Aorta (tissue), 5 donors: ENCODE results near the gene ADAMTS12. TPM values are rescaled to one million over a fixed set of nuclear protein-coding genes. Genes with fewer than 3 reads are reported as not detected.

Experiments used
- ATAC-seq: fragments of 200-7000 bp; cut with Tn5 transposase; one replicate; pipeline ENCODE4 v1.9.1; 2022; ENCODE audit warnings: moderate library complexity; ENCODE audit not compliant: low FRiP score
- DNase-seq, 2 donors: peaks; one replicate each; pipeline ENCODE4 v3.0.0-alpha.2; 2020
- H3K27ac ChIP-seq, 2 donors: one replicate each; pipeline ENCODE4 v1.5.1; 2013; ENCODE audit warnings: low read length in 2 of 2, mild to moderate bottlenecking in 2 of 2, moderate library complexity in 2 of 2, control low read depth in 1 of 2, inconsistent platforms in 1 of 2, low read depth in 1 of 2
- H3K27me3 ChIP-seq, 2 donors: one replicate each; pipeline ENCODE4 v1.6.1; 2013; ENCODE audit warnings: control low read depth in 1 of 2, low read length in 1 of 2, mild to moderate bottlenecking in 1 of 2, moderate library complexity in 1 of 2; ENCODE audit not compliant: insufficient read depth in 2 of 2, control insufficient read depth in 1 of 2
- H3K36me3 ChIP-seq, 2 donors: one replicate each; pipeline ENCODE4 v1.6.1; 2013; ENCODE audit warnings: control low read depth in 1 of 2, low read length in 1 of 2, mild to moderate bottlenecking in 1 of 2; ENCODE audit not compliant: insufficient read depth in 2 of 2, control insufficient read depth in 1 of 2
- H3K4me1 ChIP-seq, 2 donors: one replicate each; pipeline ENCODE4 v1.6.1; 2013; ENCODE audit warnings: low read length in 2 of 2, control low read depth in 1 of 2, mild to moderate bottlenecking in 1 of 2, moderate library complexity in 1 of 2; ENCODE audit not compliant: insufficient read depth in 2 of 2, control insufficient read depth in 1 of 2
- H3K4me3 ChIP-seq, 2 donors: one replicate each; pipeline ENCODE4 v1.5.1; 2013; ENCODE audit warnings: low read length in 2 of 2, control low read depth in 1 of 2, mild to moderate bottlenecking in 1 of 2
- H3K9me3 ChIP-seq: one replicate; pipeline ENCODE4 v1.6.1; 2013; ENCODE audit warnings: mild to moderate bottlenecking, low read length; ENCODE audit not compliant: control insufficient read depth
- WGBS, 2 donors: extraction: QIAGEN DNeasy Blood & Tissue Kit; methylation state at CpG; one replicate each; pipeline ENCODE4 v1.1.7; 2013; 5-methylcytosine and 5-hydroxymethylcytosine counted together
- intact Hi-C, 2 donors: fragments of 100-400 bp; cut with DNase I; formaldehyde crosslinking; loops; one replicate each; pipeline versions ENCODE4 v1.14.2 to v1.15.0; 2022
- polyA plus RNA-seq, 2 donors: library from polyadenylated mRNA; stranded (reverse); fragments of 200-250 nt; gene quantifications; one replicate each; pipeline ENCODE4 v1.2.3, GENCODE V29; 2013
- total RNA-seq, 2 donors: library from RNA; stranded (reverse); fragmentation: NEBNext Ultra II Directional; extraction: Animal tissue kit (Norgen Biotek cat#: 25700); gene quantifications; one replicate each; pipeline ENCODE4 v1.2.1, GENCODE V29; 2021
- donor health status: healthy with polysubstance abuse.
- donor health status: Bipolar disorder and iron deficiency.
- donor health status: DM: no; HTN: no; CAD: no.
- donor health status: DM: no; HTN: no; CAD: no.
- donor health status: DM: yes; HTN: yes; CAD: no.

ADAMTS12 gene
- total and polyA plus RNA-seq, 4 donors: 0.50 to 7.3 (median 2.8) TPM

GRCh38 chr5:33761139-33761538 lies 130.7 kb downstream of the ADAMTS12 start:
- H3K4me1 ChIP-seq: no peaks in the 10 kb centered on the region
- DNase-seq (no peak), ATAC-seq (no peak)
- intact Hi-C loops: no loop called here
- H3K36me3 ChIP-seq: no peaks in the 10 kb centered on the region
- WGBS, 2 donors: 67 to 77% methylated on average over 4 of the region's 4 CpGs
- no peaks in the 10 kb centered on the region for H3K9me3 ChIP-seq
- H3K27ac ChIP-seq: no peak overlapping the region
- no peak overlapping the region for H3K4me3 ChIP-seq
- no peaks in the 10 kb centered on the region for H3K27me3 ChIP-seq

- 91 to 94% methylated on average over 2 of the region's 2 CpGs for WGBS, 2 donors
- intact Hi-C loops: no loop called here
- no peak for ATAC-seq
Observed at GRCh38 chr5:33758737-33759136, 133.1 kb downstream of the ADAMTS12 start.

GRCh38 chr5:33756491-33756890 lies 135.3 kb downstream of the ADAMTS12 start:
- Histone ChIP-seq H3K9me3 (no peaks in the 10 kb centered on the region), H3K27me3 (no peaks in the 10 kb centered on the region), H3K4me3 (no peak overlapping the region), H3K27ac (no peak overlapping the region), H3K4me1 (no peaks in the 10 kb centered on the region), H3K36me3 (no peaks in the 10 kb centered on the region)
- intact Hi-C loops: no loop called here
- no peak for DNase-seq
- WGBS, 2 donors: 88 to 95% methylated on average over 2 of the region's 2 CpGs
- no peak for ATAC-seq

More at GRCh38 chr5:33758737-33759136, 133.1 kb downstream of the ADAMTS12 start:
- DNase-seq: no peak
- H3K36me3 ChIP-seq: no peaks in the 10 kb centered on the region
- no peak overlapping the region for H3K27ac ChIP-seq
- H3K9me3 ChIP-seq: no peaks in the 10 kb centered on the region
- no peaks in the 10 kb centered on the region for H3K27me3 ChIP-seq
- no peaks in the 10 kb centered on the region for H3K4me1 ChIP-seq
- no peak overlapping the region for H3K4me3 ChIP-seq

GRCh38 chr5:33755231-33755630 lies 136.6 kb downstream of the ADAMTS12 start:
- Histone ChIP-seq H3K27ac (no peak overlapping the region), H3K4me1 (no peaks in the 10 kb centered on the region), H3K4me3 (no peak overlapping the region), H3K27me3 (no peaks in the 10 kb centered on the region), H3K36me3 (no peaks in the 10 kb centered on the region), H3K9me3 (no peaks in the 10 kb centered on the region)
- DNase-seq (no peak), ATAC-seq (no peak)
- intact Hi-C loops: no loop called here
- WGBS, 2 donors: 95 to 96% methylated on average over 1 of the region's 1 CpG

GRCh38 chr5:33753704-33754103 lies 138.1 kb downstream of the ADAMTS12 start:
- intact Hi-C loops: no loop called here
- Histone ChIP-seq H3K4me3 (no peak overlapping the region), H3K9me3 (no peaks in the 10 kb centered on the region), H3K27me3 (no peaks in the 10 kb centered on the region), H3K36me3 (no peaks in the 10 kb centered on the region), H3K27ac (no peak overlapping the region), H3K4me1 (no peaks in the 10 kb centered on the region)
- DNase-seq (no peak), ATAC-seq (no peak)
- 93 to 97% methylated on average over 4 of the region's 4 CpGs for WGBS, 2 donors

GRCh38 chr5:33748754-33749153 lies 143.0 kb downstream of the ADAMTS12 start:
- no peak for DNase-seq
- Histone ChIP-seq H3K27me3 (no peaks in the 10 kb centered on the region), H3K4me3 (no peak overlapping the region), H3K36me3 (no peaks in the 10 kb centered on the region), H3K9me3 (no peaks in the 10 kb centered on the region), H3K27ac (no peak overlapping the region), H3K4me1 (no peaks in the 10 kb centered on the region)
- intact Hi-C loops: no loop called here
- 78 to 88% methylated on average over 1 of the region's 1 CpG for WGBS, 2 donors
- no peak for ATAC-seq

- H3K27me3 ChIP-seq: no peaks in the 10 kb centered on the region
- intact Hi-C loops: no loop called here
- DNase-seq (no peak), ATAC-seq (no peak)
- H3K9me3 ChIP-seq: no peaks in the 10 kb centered on the region
- H3K4me3 ChIP-seq: no peak overlapping the region
- H3K36me3 ChIP-seq: no peaks in the 10 kb centered on the region
- no peak overlapping the region for H3K27ac ChIP-seq
- no peaks in the 10 kb centered on the region for H3K4me1 ChIP-seq
- WGBS, 2 donors: 98 to 100% methylated on average over 1 of the region's 1 CpG
Observed at GRCh38 chr5:33745101-33745770, 146.6 kb downstream of the ADAMTS12 start.

GRCh38 chr5:33743099-33743498 lies 148.7 kb downstream of the ADAMTS12 start:
- H3K27me3 ChIP-seq: no peaks in the 10 kb centered on the region
- no peak for ATAC-seq
- intact Hi-C loops: no loop called here
- no peak overlapping the region for H3K27ac ChIP-seq
- H3K4me1 ChIP-seq: no peaks in the 10 kb centered on the region
- H3K36me3 ChIP-seq: no peaks in the 10 kb centered on the region
- no peak for DNase-seq
- H3K4me3 ChIP-seq: no peak overlapping the region
- 43 to 49% methylated on average over 3 of the region's 3 CpGs for WGBS, 2 donors
- no peaks in the 10 kb centered on the region for H3K9me3 ChIP-seq

- Histone ChIP-seq H3K4me3 (no peak overlapping the region), H3K9me3 (no peaks in the 10 kb centered on the region), H3K36me3 (no peaks in the 10 kb centered on the region), H3K27ac (no peak overlapping the region), H3K4me1 (no peaks in the 10 kb centered on the region), H3K27me3 (no peaks in the 10 kb centered on the region)
- 78 to 93% methylated on average over 2 of the region's 2 CpGs for WGBS, 2 donors
- ATAC-seq (no peak), DNase-seq (no peak)
- intact Hi-C loops: no loop called here
Observed at GRCh38 chr5:33742181-33742580, 149.6 kb downstream of the ADAMTS12 start.
